Keratinocyte (primary cell): ENCODE measurements around the gene ITPR2. TPM values are rescaled to one million over a fixed set of nuclear protein-coding genes. Genes with fewer than 3 reads are reported as not detected.

Source experiments
- DNase-seq: peaks from one replicate; pipeline ENCODE4 v3.0.0-alpha.2; 2011; ENCODE audit warnings: low read depth, missing footprints, low spot score
- FAIRE-seq: peaks from 2 replicates; lab custom pipeline; 2011; peaks lifted over from hg19 to GRCh38; lab: Jason Lieb, UNC
- H2AFZ ChIP-seq: 2 replicates; pipeline ENCODE4 v1.6.0; 2012; ENCODE audit warnings: low read length, control low read depth, inconsistent platforms; ENCODE audit not compliant: control insufficient read depth
- H3K27ac ChIP-seq: 2 replicates; pipeline ENCODE4 v1.5.1; 2011; ENCODE audit warnings: low read length; ENCODE audit not compliant: control insufficient read depth, insufficient read depth
- H3K27me3 ChIP-seq: 3 replicates; pipeline ENCODE4 v1.6.0; 2011; ENCODE audit warnings: low read length; ENCODE audit not compliant: control insufficient read depth, insufficient read depth; ENCODE audit errors: extremely low read depth
- H3K36me3 ChIP-seq, 2 experiments: 2 replicates in 1 of 2; 3 replicates in 1 of 2; pipeline ENCODE4 v1.5.1; 2011; ENCODE audit warnings: low read length in 2 of 2, mild to moderate bottlenecking in 1 of 2; ENCODE audit not compliant: control insufficient read depth in 2 of 2, insufficient read depth in 2 of 2; ENCODE audit errors: extremely low read depth in 1 of 2
- H3K4me1 ChIP-seq: 3 replicates; pipeline ENCODE4 v1.5.1; 2011; ENCODE audit warnings: low read length; ENCODE audit not compliant: control insufficient read depth, insufficient read depth; ENCODE audit errors: extremely low read depth
- H3K4me2 ChIP-seq: 3 replicates; pipeline ENCODE4 v1.6.0; 2011; ENCODE audit warnings: low read depth, low read length; ENCODE audit not compliant: control insufficient read depth, insufficient read depth; ENCODE audit errors: extremely low read depth
- H3K4me3 ChIP-seq, 3 experiments: fragments of 200-600 bp in 1 of 3; sonication (generic) in 1 of 3; 2 replicates in 2 of 3; 3 replicates in 1 of 3; pipeline ENCODE4 v1.5.1; 2011 to 2016; ENCODE audit warnings: low read length in 3 of 3, mild to moderate bottlenecking in 3 of 3, control low read depth in 2 of 3, inconsistent platforms in 1 of 3, low read depth in 1 of 3, mixed read lengths in 1 of 3, mixed run types in 1 of 3, moderate library complexity in 1 of 3; ENCODE audit not compliant: control insufficient read depth in 2 of 3, insufficient read depth in 2 of 3; ENCODE audit errors: extremely low read depth in 1 of 3
- H3K79me2 ChIP-seq: 2 replicates; pipeline ENCODE4 v1.6.0; 2012; ENCODE audit warnings: low read length; ENCODE audit not compliant: control insufficient read depth, insufficient read depth
- H3K9ac ChIP-seq: 3 replicates; pipeline ENCODE4 v1.6.0; 2011; ENCODE audit warnings: low read length; ENCODE audit not compliant: control insufficient read depth, insufficient read depth; ENCODE audit errors: extremely low read depth
- H3K9me1 ChIP-seq: 3 replicates; pipeline ENCODE4 v1.6.0; 2011; ENCODE audit warnings: low read length; ENCODE audit not compliant: control insufficient read depth, insufficient read depth; ENCODE audit errors: extremely low read depth
- H3K9me3 ChIP-seq: 2 replicates; pipeline ENCODE4 v1.5.1; 2012; ENCODE audit warnings: low read depth, low read length; ENCODE audit not compliant: control insufficient read depth
- H4K20me1 ChIP-seq: 3 replicates; pipeline ENCODE4 v1.6.0; 2011; ENCODE audit warnings: low read length; ENCODE audit not compliant: control insufficient read depth, insufficient read depth; ENCODE audit errors: extremely low read depth
- EZH2 ChIP-seq: IDR thresholded peaks from one replicate; pipeline ENCODE4 v1.6.1; 2012; ENCODE audit warnings: inconsistent platforms, mild to moderate bottlenecking, low read length, moderate library complexity
- dilution Hi-C: fragments of 300-500 bp; cut with MboI; formaldehyde crosslinking; loops from one replicate; pipeline ENCODE4 v1.7.0; 2020; ENCODE audit warnings: low sequenced_read_pairs; ENCODE audit not compliant: extremely low pct_ligation_motif_present
- polyA plus RNA-seq, 5 experiments: library from polyadenylated mRNA; depleted of rRNA in 3 of 5; stranded (reverse) in 3 of 5; stranded (forward) in 1 of 5; unstranded in 1 of 5; fragments of >200 nt; gene quantifications; 1 replicate in 1 of 5; 2 replicates in 3 of 5; 3 replicates in 1 of 5; pipeline versions ENCODE4 v1.2.1 to v1.2.3, GENCODE V29; 2011 to 2012; ENCODE audit warnings: missing spikeins in 2 of 5, low read depth in 1 of 5, low replicate concordance in 1 of 5
- TF ChIP-seq, protein P1 (sequence below), 3 experiments: IDR thresholded peaks in 1 of 3; conservative IDR thresholded peaks in 1 of 3; optimal IDR thresholded peaks in 1 of 3; 2 replicates in 2 of 3; 3 replicates in 1 of 3; pipeline versions ENCODE3 to v1.5.1; 2011; ENCODE audit warnings: low read length in 3 of 3, mild to moderate bottlenecking in 3 of 3, moderate library complexity in 2 of 3, control low read depth in 1 of 3, inconsistent platforms in 1 of 3; ENCODE audit not compliant: insufficient read depth in 2 of 3; ENCODE audit errors: extremely low read depth in 1 of 3

Gene ITPR2
- polyA plus RNA-seq, 1 donor (not counting 4 experiments of a cell fraction or from before 2014, with no cell fraction given) = 7.6 TPM

DNA sequence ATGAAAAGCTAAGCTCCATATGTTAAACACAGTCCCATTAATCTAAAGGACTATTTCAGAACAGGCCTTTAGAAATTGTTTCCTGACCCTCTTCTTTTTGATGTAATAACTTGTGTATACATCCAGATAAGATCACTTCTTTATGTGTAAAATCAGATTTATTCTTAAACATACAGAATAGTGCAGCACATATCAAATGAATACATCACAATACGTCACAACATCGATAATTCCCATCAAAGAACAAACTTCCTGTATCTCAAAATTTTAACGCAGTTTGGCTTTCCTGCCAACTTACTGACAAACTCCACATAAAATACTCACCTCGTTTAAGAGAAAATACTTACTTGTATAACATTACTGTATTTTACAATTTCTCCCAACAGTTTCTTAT is 108.7 kb downstream of the ITPR2 start:
- Histone ChIP-seq H3K4me1 (peaks cover 27% of the 10 kb centered on the region), H3K4me3 (peak overlapping the region in 2 of 3 experiments; percentile 45 to 60)

GRCh38 chr12:26723379-26724308 is 109.3 kb downstream of the ITPR2 start:
- Histone ChIP-seq H3K9me1 (no peaks in the 10 kb centered on the region), H2AFZ (peak overlapping the region; percentile 47), H3K9me3 (no peaks in the 10 kb centered on the region), H3K4me2 (peak overlapping the region; percentile 72), H3K27me3 (no peaks in the 10 kb centered on the region), H3K27ac (peak overlapping the region; percentile 55), H3K79me2 (no peaks in the 10 kb centered on the region), H4K20me1 (no peaks in the 10 kb centered on the region), H3K36me3 (no peaks in the 10 kb centered on the region), H3K4me3 (peak overlapping the region in 2 of 3 experiments; percentile 45 to 60), H3K9ac (no peak overlapping the region), H3K4me1 (peaks cover 27% of the 10 kb centered on the region)
- no peak for DNase-seq
- TF ChIP-seq, protein P1, sequence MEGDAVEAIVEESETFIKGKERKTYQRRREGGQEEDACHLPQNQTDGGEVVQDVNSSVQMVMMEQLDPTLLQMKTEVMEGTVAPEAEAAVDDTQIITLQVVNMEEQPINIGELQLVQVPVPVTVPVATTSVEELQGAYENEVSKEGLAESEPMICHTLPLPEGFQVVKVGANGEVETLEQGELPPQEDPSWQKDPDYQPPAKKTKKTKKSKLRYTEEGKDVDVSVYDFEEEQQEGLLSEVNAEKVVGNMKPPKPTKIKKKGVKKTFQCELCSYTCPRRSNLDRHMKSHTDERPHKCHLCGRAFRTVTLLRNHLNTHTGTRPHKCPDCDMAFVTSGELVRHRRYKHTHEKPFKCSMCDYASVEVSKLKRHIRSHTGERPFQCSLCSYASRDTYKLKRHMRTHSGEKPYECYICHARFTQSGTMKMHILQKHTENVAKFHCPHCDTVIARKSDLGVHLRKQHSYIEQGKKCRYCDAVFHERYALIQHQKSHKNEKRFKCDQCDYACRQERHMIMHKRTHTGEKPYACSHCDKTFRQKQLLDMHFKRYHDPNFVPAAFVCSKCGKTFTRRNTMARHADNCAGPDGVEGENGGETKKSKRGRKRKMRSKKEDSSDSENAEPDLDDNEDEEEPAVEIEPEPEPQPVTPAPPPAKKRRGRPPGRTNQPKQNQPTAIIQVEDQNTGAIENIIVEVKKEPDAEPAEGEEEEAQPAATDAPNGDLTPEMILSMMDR (optimal IDR thresholded peaks at IDR 0.05 in 1 of 3, IDR thresholded peaks at IDR 0.05 in 1 of 3, conservative IDR thresholded peaks at IDR 0.05 in 1 of 3; ENCODE audit: extremely low read depth in 1 of 3, insufficient read depth in 2 of 3, low read length in 3 of 3) = no peak
- no peak for TF ChIP-seq EZH2
- dilution Hi-C loops = no loop called here
- FAIRE-seq = peak; percentile 44

More for the DNA sequence above, 108.7 kb downstream of the ITPR2 start:
- dilution Hi-C loops = no loop called here
- Histone ChIP-seq H3K4me2 (peak overlapping the region; percentile 72), H4K20me1 (no peaks in the 10 kb centered on the region), H3K9me1 (no peaks in the 10 kb centered on the region), H3K9me3 (no peaks in the 10 kb centered on the region), H3K27ac (peak overlapping the region; percentile 55), H2AFZ (peak overlapping the region; percentile 52), H3K79me2 (no peaks in the 10 kb centered on the region), H3K9ac (no peak overlapping the region), H3K27me3 (no peaks in the 10 kb centered on the region), H3K36me3 (no peaks in the 10 kb centered on the region)
- TF ChIP-seq, protein P1 (optimal IDR thresholded peaks at IDR 0.05 in 1 of 3, IDR thresholded peaks at IDR 0.05 in 1 of 3, conservative IDR thresholded peaks at IDR 0.05 in 1 of 3; ENCODE audit: extremely low read depth in 1 of 3, insufficient read depth in 2 of 3, low read length in 3 of 3) = no peak
- TF ChIP-seq EZH2 = no peak
- FAIRE-seq = peak; percentile 62
- DNase-seq = no peak
